ENCODE data around the gene MEOX2.

GRCh38 chr7:15681631-15682030, 4.9 kb downstream of the MEOX2 start:
- TF ChIP-seq CTCF (IDR thresholded peaks at IDR 0.05) = no peak
- no peak for TF ChIP-seq POLR2AphosphoS5 (IDR thresholded peaks at IDR 0.05)
- no peak for TF ChIP-seq POLR2A (IDR thresholded peaks at IDR 0.05)
